GM12874 (cell line): ENCODE data around the gene RFX4.

Experiments
- TF ChIP-seq, protein P1 (sequence below): IDR thresholded peaks from 2 replicates; pipeline ENCODE4 v1.5.1; 2011; ENCODE audit warnings: low read depth, mild to moderate bottlenecking, control low read depth, low read length, moderate library complexity; ENCODE audit not compliant: insufficient read depth

RFX4 gene

DNA sequence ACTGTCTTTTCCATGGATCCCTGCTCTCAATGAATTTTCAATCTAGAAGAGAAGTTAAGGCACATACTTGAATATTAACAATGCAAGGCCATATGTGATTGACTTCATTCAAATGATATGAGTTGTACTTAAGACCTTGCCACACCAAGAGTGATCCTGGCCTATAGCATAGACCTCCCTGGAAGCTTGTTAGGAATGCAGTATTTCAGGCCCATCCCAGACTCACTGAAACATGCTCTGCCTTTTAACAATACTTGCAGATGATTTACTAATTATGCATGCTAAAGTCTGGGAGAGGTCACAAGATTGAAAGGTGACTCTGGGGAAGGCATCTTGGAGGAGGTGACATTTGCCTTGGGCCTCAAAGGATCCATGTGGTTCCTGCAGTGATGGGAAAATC, 43.2 kb downstream of the RFX4 start:
- TF ChIP-seq, protein P1, sequence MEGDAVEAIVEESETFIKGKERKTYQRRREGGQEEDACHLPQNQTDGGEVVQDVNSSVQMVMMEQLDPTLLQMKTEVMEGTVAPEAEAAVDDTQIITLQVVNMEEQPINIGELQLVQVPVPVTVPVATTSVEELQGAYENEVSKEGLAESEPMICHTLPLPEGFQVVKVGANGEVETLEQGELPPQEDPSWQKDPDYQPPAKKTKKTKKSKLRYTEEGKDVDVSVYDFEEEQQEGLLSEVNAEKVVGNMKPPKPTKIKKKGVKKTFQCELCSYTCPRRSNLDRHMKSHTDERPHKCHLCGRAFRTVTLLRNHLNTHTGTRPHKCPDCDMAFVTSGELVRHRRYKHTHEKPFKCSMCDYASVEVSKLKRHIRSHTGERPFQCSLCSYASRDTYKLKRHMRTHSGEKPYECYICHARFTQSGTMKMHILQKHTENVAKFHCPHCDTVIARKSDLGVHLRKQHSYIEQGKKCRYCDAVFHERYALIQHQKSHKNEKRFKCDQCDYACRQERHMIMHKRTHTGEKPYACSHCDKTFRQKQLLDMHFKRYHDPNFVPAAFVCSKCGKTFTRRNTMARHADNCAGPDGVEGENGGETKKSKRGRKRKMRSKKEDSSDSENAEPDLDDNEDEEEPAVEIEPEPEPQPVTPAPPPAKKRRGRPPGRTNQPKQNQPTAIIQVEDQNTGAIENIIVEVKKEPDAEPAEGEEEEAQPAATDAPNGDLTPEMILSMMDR = no peak

DNA sequence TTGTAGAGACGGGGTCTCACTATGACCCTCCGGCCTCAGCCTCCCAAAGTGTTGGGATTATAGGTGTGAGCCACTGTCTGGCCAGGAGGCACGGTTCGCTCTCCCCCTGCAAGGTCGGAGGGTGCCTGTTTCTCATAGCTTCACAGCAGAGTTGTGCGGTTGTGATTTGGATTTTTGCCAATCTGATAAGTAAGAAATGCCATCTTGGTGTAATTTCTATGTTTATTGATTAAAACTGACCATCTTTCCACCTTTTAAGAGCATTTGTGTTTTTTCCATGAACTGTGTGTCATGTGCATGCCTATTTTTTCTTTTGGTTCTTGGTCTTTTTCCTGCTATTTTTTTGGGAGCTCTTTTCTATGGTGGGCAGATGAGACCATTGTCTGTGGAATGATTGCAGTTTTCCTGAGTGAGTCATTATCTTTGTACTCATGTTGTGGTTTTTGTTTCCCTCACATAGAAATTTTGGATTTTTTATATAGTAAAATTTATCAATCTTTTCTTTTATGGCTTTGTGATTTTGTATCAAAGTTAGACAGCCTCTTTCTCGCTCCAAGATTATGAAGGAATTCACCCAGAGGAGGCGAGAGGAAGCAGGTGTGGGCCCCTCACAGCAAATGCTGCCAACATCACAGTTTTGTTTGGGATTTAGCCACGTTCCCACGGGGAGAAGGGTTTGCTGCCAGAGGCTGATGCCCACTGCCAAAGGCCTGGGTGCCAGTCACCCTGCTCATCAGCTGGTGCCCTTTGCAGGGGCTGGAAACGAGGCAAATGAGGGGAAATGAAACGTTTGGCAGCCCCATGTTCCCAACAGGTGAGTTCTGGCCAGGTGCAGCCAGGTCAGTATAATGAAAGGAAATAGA, 47.2 kb downstream of the RFX4 start:
- TF ChIP-seq, protein P1 = no peak

DNA sequence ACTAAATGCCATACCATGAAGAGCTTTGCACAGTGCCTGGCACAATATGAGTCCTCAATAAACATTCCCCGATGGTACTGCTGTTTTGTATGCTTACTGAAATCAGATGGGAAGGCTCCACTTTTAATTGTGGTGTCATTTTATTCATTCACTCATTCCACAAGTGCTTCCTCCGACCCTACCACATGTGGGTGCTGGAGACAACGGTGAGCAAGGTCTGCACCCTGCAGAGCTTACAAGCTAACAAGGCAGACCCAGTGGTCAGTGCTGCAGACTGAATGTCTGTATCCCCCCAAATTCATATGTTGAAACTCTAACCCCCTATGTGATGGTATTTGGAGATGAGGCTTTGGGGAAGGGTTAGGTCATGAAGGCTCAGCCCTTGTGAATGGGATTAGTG, 48.3 kb downstream of the RFX4 start:
- TF ChIP-seq, protein P1 = no peak

DNA sequence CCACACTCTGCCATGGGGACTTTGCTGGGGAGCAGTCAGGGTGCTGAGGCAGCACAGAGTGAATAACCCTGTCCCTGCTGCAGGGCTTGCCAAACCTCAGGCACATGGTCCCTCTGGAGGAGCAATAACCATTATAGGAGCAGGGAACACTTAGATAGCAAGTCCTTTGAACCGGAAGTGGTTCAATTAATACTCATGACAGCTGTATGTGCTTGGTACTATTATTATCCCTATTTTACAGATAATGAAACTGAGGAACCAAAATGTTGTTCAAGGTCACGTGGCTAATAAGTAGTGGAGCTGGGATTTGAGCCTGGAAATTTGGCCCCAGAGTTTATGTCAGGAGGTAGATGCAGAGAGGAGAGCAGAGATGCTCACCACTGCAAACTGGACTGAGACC, 49.0 kb downstream of the RFX4 start:
- TF ChIP-seq, protein P1 = no peak

DNA sequence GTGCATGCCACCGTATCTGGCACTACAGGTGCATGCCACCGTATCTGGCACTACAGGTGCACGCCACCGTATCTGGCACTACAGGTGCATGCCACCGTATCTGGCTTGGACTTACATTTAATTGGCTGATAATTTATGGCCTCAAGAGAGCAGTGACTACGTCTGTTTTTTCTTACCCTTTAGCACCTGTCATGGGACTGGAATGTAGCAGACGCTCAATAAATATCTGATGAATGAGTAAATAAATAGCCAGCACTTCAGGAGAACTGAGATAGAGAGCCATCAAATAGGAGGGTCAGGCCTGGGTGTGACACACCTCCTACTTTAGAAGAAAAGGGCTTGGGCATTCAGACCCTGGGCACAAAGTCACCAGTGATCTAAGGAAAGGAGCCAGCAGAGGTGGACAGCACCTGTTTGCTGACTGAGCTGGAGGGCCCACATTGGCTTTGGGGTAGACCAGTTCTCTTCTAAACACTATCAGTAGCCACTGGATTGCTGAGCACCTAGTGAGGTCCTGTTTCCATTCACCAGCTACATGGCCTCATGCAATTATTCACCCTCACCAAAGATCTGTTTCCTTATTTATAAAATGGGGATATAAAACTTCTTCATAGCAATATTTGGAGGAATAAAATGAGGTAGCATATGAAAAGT, 50.1 kb downstream of the RFX4 start:
- TF ChIP-seq, protein P1 = no peak

DNA sequence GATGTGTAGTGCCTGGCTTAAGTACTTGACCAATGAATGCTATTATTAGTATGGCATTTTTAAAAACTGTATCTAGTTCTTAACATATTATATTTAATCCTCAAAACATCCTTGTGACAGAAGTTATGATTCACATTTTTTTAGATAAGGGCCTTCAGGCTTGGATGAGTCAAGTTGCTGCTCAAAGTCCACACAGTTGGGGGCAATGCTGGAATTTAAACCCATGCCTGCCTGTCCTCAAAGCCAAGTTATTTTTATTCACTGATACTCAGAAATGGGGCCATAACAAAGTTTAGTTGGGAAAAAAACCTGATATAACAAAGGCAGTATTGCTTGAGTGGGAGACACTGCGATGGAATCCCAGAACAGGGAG, 50.6 kb downstream of the RFX4 start:
- TF ChIP-seq, protein P1 = no peak

DNA sequence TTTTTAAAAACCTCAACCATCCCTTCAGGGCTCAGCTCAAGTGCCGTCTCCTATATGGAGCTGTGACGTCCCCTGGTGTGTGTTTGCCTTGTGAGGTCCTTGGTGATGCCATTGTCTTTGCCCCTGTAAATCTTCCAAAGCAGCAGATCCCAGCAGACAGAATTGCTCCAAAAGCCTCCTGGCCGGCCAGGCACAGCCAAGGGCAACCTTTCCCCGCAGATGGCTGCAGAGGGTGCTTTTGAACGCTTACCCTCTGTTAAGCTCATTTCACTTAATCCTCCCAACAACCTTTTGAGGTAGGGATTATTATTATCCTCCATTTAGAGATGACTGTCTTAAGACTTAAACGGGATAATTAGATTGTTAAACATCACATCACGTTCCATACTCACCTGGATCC, 51.4 kb downstream of the RFX4 start:
- TF ChIP-seq, protein P1 = no peak
